Gastrocnemius medialis (tissue), 4 donors: ENCODE data around the gene VPS35L.

Experiments used
- CTCF ChIP-seq, 5 experiments: fragments of 450-650 bp in 3 of 5; fragments of 200-600 bp in 2 of 5; sonication (generic) in 2 of 5; IDR thresholded peaks in 4 of 5; conservative IDR thresholded peaks in 1 of 5; 1 replicate in 4 of 5; 2 replicates in 1 of 5; pipeline ENCODE4 v1.5.1; 2016 to 2019; ENCODE audit warnings: antibody characterized with exemption in 5 of 5, mild to moderate bottlenecking in 3 of 5, moderate library complexity in 3 of 5
- POLR2A ChIP-seq, 2 donors: fragments of 450-650 bp; IDR thresholded peaks; one replicate each; pipeline ENCODE4 v1.6.1; 2017; ENCODE audit warnings: antibody characterized with exemption in 2 of 2, mild to moderate bottlenecking in 2 of 2, moderate library complexity in 2 of 2

- no peak for TF ChIP-seq CTCF (IDR thresholded peaks at IDR 0.05 in 4 of 5, conservative IDR thresholded peaks at IDR 0.05 in 1 of 5)
- no peak for TF ChIP-seq POLR2A (IDR thresholded peaks at IDR 0.05)
Measured at GRCh38 chr16:19548144-19548543, 7.4 kb upstream of the VPS35L start.
